Activated CD8-positive, alpha-beta T cell treated with anti-CD3 and anti-CD28 coated beads, Interleukin-2, amount 10 ng/mL, durations not matched to agents 7 days and 5 days (primary cell): ENCODE measurements around the gene TEPSIN. TPM values are rescaled to one million over a fixed set of nuclear protein-coding genes. Genes with fewer than 3 reads are reported as not detected.

Experiments used
- ATAC-seq: fragments of 150-1000 bp; cut with Tn5 transposase; one replicate; pipeline ENCODE4 v1.10.0; 2021; ENCODE audit warnings: moderate library complexity
- CTCF ChIA-PET: fragments of 350-600 bp; sonication (Branson Sonifier 250); formaldehyde crosslinking; loops from one replicate; lab custom pipeline; 2021; ENCODE audit warnings: antibody characterized with exemption; lab: Charles Lee
- POLR2A ChIA-PET: fragments of 350-600 bp; sonication (Branson Sonifier 250); formaldehyde crosslinking; loops from one replicate; lab custom pipeline; 2021; ENCODE audit warnings: antibody characterized with exemption; lab: Charles Lee
- DNase-seq: peaks from one replicate; pipeline ENCODE4 v3.0.0-alpha.2; 2020
- H3K27ac Mint-ChIP-seq: one replicate; pipeline ENCODE4 v1.8.0; 2021; ENCODE audit warnings: mild to moderate bottlenecking, mixed read lengths
- H3K27me3 Mint-ChIP-seq: one replicate; pipeline ENCODE4 v1.8.0; 2021; ENCODE audit warnings: low read depth, mixed read lengths
- H3K36me3 Mint-ChIP-seq: one replicate; pipeline ENCODE4 v1.8.0; 2021; ENCODE audit warnings: low read depth, mixed read lengths
- H3K4me1 Mint-ChIP-seq: one replicate; pipeline ENCODE4 v1.8.0; 2021; ENCODE audit warnings: low read depth, mixed read lengths
- H3K4me3 Mint-ChIP-seq: one replicate; pipeline ENCODE4 v1.8.0; 2021; ENCODE audit warnings: mild to moderate bottlenecking, mixed read lengths
- H3K9me3 Mint-ChIP-seq: one replicate; pipeline ENCODE4 v1.8.0; 2022; ENCODE audit warnings: mixed read lengths; ENCODE audit not compliant: insufficient read depth
- total RNA-seq, 2 experiments: library from RNA; stranded (reverse); gene quantifications; one replicate each; pipeline ENCODE4 v1.2.3, GENCODE V29; 2021

TEPSIN gene
- 10 to 100 TPM; 43.8 to 52.7 TPM for total RNA-seq

- DNase-seq (peak; percentile 97), ATAC-seq (peak; percentile 99)
- Mint-ChIP-seq H3K4me1 (peaks cover 39% of the 10 kb centered on the region), H3K27ac (peak within 1 kb of the TSS; percentile 97), H3K9me3 (no peaks in the 10 kb centered on the region), H3K36me3 (peaks cover 16% of the 10 kb centered on the region), H3K4me3 (peak within 1 kb of the TSS; percentile 96), H3K27me3 (no peaks in the 10 kb centered on the region)
- ChIA-PET CTCF (interaction anchor here (0.5 to 1.9 kb wide), 13 partner anchors 10 to 858 kb away, joined by 3 to 6 read pairs (median 3); partner anchors contain the start of gene SLC38A10), POLR2A (interaction anchor here (0.8 to 2.6 kb wide), 16 partner anchors 9 to 407 kb away, joined by 3 to 9 read pairs (median 4); partner anchors contain the start of genes CEP131 and SLC38A10)
Measured at GRCh38 chr17:81238815-81239713, at the start of gene TEPSIN, which contains the start of gene NDUFAF8. Gene TEPSIN, minus strand, starts transcription at chr17:81239055. Its CDS starts 22 bp downstream, at chr17:81239033. Gene NDUFAF8, plus strand, starts transcription at chr17:81239318. Its CDS starts 46 bp downstream, at chr17:81239364.

GRCh38 chr17:81287741-81288430, 49.0 kb upstream of the TEPSIN start:
- no peak overlapping the region for H3K4me3 Mint-ChIP-seq
- peak overlapping the region; percentile 86 for H3K27ac Mint-ChIP-seq
- ChIA-PET POLR2A (no interaction called here), CTCF (interaction anchor here (1.1 kb wide), 1 partner anchor 197 kb away, joined by 4 read pairs; no protein-coding TSS in a partner anchor)
- no peaks in the 10 kb centered on the region for H3K9me3 Mint-ChIP-seq
- H3K36me3 Mint-ChIP-seq: peaks cover 42% of the 10 kb centered on the region
- DNase-seq (no peak), ATAC-seq (no peak)
- no peaks in the 10 kb centered on the region for H3K27me3 Mint-ChIP-seq
- H3K4me1 Mint-ChIP-seq: peaks cover 55% of the 10 kb centered on the region

- Mint-ChIP-seq H3K27ac (peak overlapping the region; percentile 86), H3K9me3 (no peaks in the 10 kb centered on the region), H3K36me3 (peaks cover 42% of the 10 kb centered on the region), H3K4me1 (peaks cover 52% of the 10 kb centered on the region), H3K4me3 (no peak overlapping the region), H3K27me3 (no peaks in the 10 kb centered on the region)
- no peak for DNase-seq
- ChIA-PET POLR2A (no interaction called here), CTCF (no interaction called here)
- ATAC-seq: no peak
Measured at GRCh38 chr17:81287152-81287551, 48.3 kb upstream of the TEPSIN start.

GRCh38 chr17:81286491-81287145, 47.8 kb upstream of the TEPSIN start:
- peaks cover 50% of the 10 kb centered on the region for H3K4me1 Mint-ChIP-seq
- ChIA-PET POLR2A (interaction anchor here (2.2 kb wide), 1 partner anchor 9 kb away, joined by 10 read pairs; the partner anchor contains the start of gene SLC38A10), CTCF (interaction anchor here (2.3 kb wide), 1 partner anchor 198 kb away, joined by 6 read pairs; no protein-coding TSS in a partner anchor)
- peak overlapping the region; percentile 86 for H3K27ac Mint-ChIP-seq
- H3K9me3 Mint-ChIP-seq: no peaks in the 10 kb centered on the region
- no peaks in the 10 kb centered on the region for H3K27me3 Mint-ChIP-seq
- ATAC-seq: no peak
- no peak for DNase-seq
- peak overlapping the region; percentile 79 for H3K4me3 Mint-ChIP-seq
- H3K36me3 Mint-ChIP-seq: peaks cover 41% of the 10 kb centered on the region

GRCh38 chr17:81285894-81286293, 47.0 kb upstream of the TEPSIN start:
- no peaks in the 10 kb centered on the region for H3K27me3 Mint-ChIP-seq
- peaks cover 46% of the 10 kb centered on the region for H3K4me1 Mint-ChIP-seq
- H3K4me3 Mint-ChIP-seq: peak overlapping the region; percentile 79
- no peaks in the 10 kb centered on the region for H3K9me3 Mint-ChIP-seq
- POLR2A ChIA-PET: interaction anchor here (2.2 kb wide), 1 partner anchor 9 kb away, joined by 10 read pairs; the partner anchor contains the start of gene SLC38A10
- no peak for ATAC-seq
- H3K36me3 Mint-ChIP-seq: peaks cover 41% of the 10 kb centered on the region
- CTCF ChIA-PET: interaction anchor here (1.1 to 2.3 kb wide), 2 partner anchors 9 to 199 kb away, joined by 3 to 6 read pairs; partner anchors contain the start of gene SLC38A10
- H3K27ac Mint-ChIP-seq: peak overlapping the region; percentile 86
- no peak for DNase-seq

GRCh38 chr17:81285179-81285878, 46.5 kb upstream of the TEPSIN start:
- DNase-seq (peak; percentile 71), ATAC-seq (peak; percentile 89)
- CTCF ChIA-PET: interaction anchor here (1.1 to 2.3 kb wide), 2 partner anchors 10 to 200 kb away, joined by 3 to 6 read pairs; partner anchors contain the start of gene SLC38A10
- peak overlapping the region; percentile 86 for H3K27ac Mint-ChIP-seq
- no peaks in the 10 kb centered on the region for H3K9me3 Mint-ChIP-seq
- H3K36me3 Mint-ChIP-seq: peaks cover 42% of the 10 kb centered on the region
- H3K4me3 Mint-ChIP-seq: peak overlapping the region; percentile 79
- POLR2A ChIA-PET: interaction anchor here (0.5 to 2.2 kb wide), 4 partner anchors 10 to 979 kb away, joined by 3 to 10 read pairs (median 3); partner anchors contain the start of genes SLC38A10 and TEPSIN
- no peaks in the 10 kb centered on the region for H3K27me3 Mint-ChIP-seq
- peaks cover 46% of the 10 kb centered on the region for H3K4me1 Mint-ChIP-seq

- DNase-seq (no peak), ATAC-seq (no peak)
- Mint-ChIP-seq H3K4me1 (peaks cover 38% of the 10 kb centered on the region), H3K27me3 (no peaks in the 10 kb centered on the region), H3K4me3 (no peak overlapping the region), H3K36me3 (peaks cover 37% of the 10 kb centered on the region), H3K27ac (no peak overlapping the region), H3K9me3 (no peaks in the 10 kb centered on the region)
- POLR2A ChIA-PET: interaction anchor here (0.6 kb wide), 1 partner anchor 178 kb away, joined by 3 read pairs; no protein-coding TSS in a partner anchor
- CTCF ChIA-PET: no interaction called here
Measured at GRCh38 chr17:81282876-81283275, 44.0 kb upstream of the TEPSIN start.

- Mint-ChIP-seq H3K4me1 (peaks cover 31% of the 10 kb centered on the region), H3K27me3 (no peaks in the 10 kb centered on the region), H3K4me3 (no peak overlapping the region), H3K36me3 (peaks cover 37% of the 10 kb centered on the region), H3K27ac (no peak overlapping the region), H3K9me3 (no peaks in the 10 kb centered on the region)
- POLR2A ChIA-PET: no interaction called here
- DNase-seq: no peak
- CTCF ChIA-PET: interaction anchor here (0.6 kb wide), 1 partner anchor 10 kb away, joined by 4 read pairs; no protein-coding TSS in a partner anchor
- ATAC-seq: no peak
Measured at GRCh38 chr17:81282141-81282540, 43.3 kb upstream of the TEPSIN start.

- H3K36me3 Mint-ChIP-seq: peaks cover 47% of the 10 kb centered on the region
- no peaks in the 10 kb centered on the region for H3K27me3 Mint-ChIP-seq
- H3K27ac Mint-ChIP-seq: no peak overlapping the region
- peaks cover 15% of the 10 kb centered on the region for H3K4me1 Mint-ChIP-seq
- ATAC-seq: no peak
- H3K4me3 Mint-ChIP-seq: no peak overlapping the region
- ChIA-PET CTCF (no interaction called here), POLR2A (no interaction called here)
- DNase-seq: no peak
- no peaks in the 10 kb centered on the region for H3K9me3 Mint-ChIP-seq
Measured at GRCh38 chr17:81280571-81280970, 41.7 kb upstream of the TEPSIN start.
